HG03139 (cell line): ENCODE data around the gene PNMA1.
A peak's percentile ranks its signal among the peaks of the same experiment; 100 is the strongest.

ENCODE experiments used
- ATAC-seq: cut with Tn5 transposase; IDR thresholded peaks from one replicate; pipeline ENCODE4 v1.9.1; 2021; ENCODE audit not compliant: unreplicated experiment

PNMA1 gene

GRCh38 chr14:73739174-73739898 is 25.2 kb upstream of the PNMA1 start:
- ATAC-seq = no peak

- ATAC-seq = no peak
These were observed 24.5 kb upstream of the PNMA1 start for GRCh38 chr14:73738518-73739173.

- no peak for ATAC-seq
These were observed 22.7 kb upstream of the PNMA1 start for GRCh38 chr14:73736842-73737241.

GRCh38 chr14:73732006-73732405 is 17.8 kb upstream of the PNMA1 start:
- no peak for ATAC-seq

- ATAC-seq = no peak
These were observed 16.9 kb upstream of the PNMA1 start for GRCh38 chr14:73731111-73731510.

GRCh38 chr14:73729556-73730265 is 15.5 kb upstream of the PNMA1 start:
- no peak for ATAC-seq

- ATAC-seq = peak; percentile 57
These were observed 14.6 kb upstream of the PNMA1 start for GRCh38 chr14:73728717-73729330.

GRCh38 chr14:73727166-73727565 is 13.0 kb upstream of the PNMA1 start:
- no peak for ATAC-seq

- ATAC-seq = no peak
These were observed 12.1 kb upstream of the PNMA1 start for GRCh38 chr14:73726025-73726961.

GRCh38 chr14:73725116-73726024 is 11.2 kb upstream of the PNMA1 start:
- ATAC-seq = no peak

GRCh38 chr14:73724696-73725095 is 10.5 kb upstream of the PNMA1 start:
- ATAC-seq = no peak

GRCh38 chr14:73723797-73724661 is 9.8 kb upstream of the PNMA1 start:
- ATAC-seq = no peak

GRCh38 chr14:73723406-73723796 is 9.2 kb upstream of the PNMA1 start:
- no peak for ATAC-seq

GRCh38 chr14:73722581-73722980 is 8.4 kb upstream of the PNMA1 start:
- ATAC-seq = no peak

- no peak for ATAC-seq
These were observed 7.1 kb upstream of the PNMA1 start for GRCh38 chr14:73721101-73721821.

GRCh38 chr14:73720636-73721035 is 6.5 kb upstream of the PNMA1 start:
- no peak for ATAC-seq

- no peak for ATAC-seq
These were observed 5.6 kb upstream of the PNMA1 start for GRCh38 chr14:73719791-73720190.

GRCh38 chr14:73719361-73719760 is 5.2 kb upstream of the PNMA1 start:
- ATAC-seq = no peak
